Measurements from ENCODE around the gene HECW1.

DNA sequence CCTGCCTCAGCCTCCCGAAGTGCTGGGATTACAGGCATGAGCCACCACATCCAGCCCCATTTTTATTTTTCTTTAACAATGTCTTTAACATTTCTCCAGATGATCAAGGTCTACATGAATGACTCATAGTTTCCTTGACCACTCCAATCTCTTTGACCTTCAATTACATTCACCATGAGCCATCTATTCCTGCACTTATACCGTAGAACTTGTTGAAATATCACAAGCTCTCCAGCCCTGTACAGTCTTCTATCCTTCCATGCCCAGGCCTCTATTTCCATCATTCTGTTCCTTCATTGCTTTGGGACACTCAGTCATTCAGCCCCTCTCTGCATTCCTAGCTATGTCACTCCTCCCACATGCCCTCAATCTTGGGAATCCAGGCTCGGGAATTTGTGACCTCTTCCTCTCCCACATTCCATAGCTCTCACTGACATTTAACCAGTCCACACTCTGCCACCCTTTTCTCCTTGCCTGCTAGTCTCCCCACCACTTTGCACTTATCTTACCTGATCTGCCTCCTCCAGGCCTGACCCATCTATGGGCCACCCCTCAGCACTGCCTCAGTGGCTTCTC, 318.7 kb downstream of the HECW1 start:
- TF ChIP-seq, protein P1, sequence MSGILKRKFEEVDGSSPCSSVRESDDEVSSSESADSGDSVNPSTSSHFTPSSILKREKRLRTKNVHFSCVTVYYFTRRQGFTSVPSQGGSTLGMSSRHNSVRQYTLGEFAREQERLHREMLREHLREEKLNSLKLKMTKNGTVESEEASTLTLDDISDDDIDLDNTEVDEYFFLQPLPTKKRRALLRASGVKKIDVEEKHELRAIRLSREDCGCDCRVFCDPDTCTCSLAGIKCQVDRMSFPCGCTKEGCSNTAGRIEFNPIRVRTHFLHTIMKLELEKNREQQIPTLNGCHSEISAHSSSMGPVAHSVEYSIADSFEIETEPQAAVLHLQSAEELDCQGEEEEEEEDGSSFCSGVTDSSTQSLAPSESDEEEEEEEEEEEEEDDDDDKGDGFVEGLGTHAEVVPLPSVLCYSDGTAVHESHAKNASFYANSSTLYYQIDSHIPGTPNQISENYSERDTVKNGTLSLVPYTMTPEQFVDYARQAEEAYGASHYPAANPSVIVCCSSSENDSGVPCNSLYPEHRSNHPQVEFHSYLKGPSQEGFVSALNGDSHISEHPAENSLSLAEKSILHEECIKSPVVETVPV (CRISPR knock-in tag; IDR thresholded peaks at IDR 0.05), result no peak
- TF ChIP-seq ZFP30 (CRISPR knock-in tag; IDR thresholded peaks at IDR 0.05) (no peak), PPARA (CRISPR knock-in tag; IDR thresholded peaks at IDR 0.05; ENCODE audit: borderline replicate concordance) (no peak), ARNTL (CRISPR knock-in tag; IDR thresholded peaks at IDR 0.05; ENCODE audit: borderline replicate concordance, low read depth) (no peak), TCF4 (CRISPR knock-in tag; IDR thresholded peaks at IDR 0.05; ENCODE audit: borderline replicate concordance) (no peak), ESRRG (CRISPR knock-in tag; IDR thresholded peaks at IDR 0.05) (no peak), OSR1 (CRISPR knock-in tag; IDR thresholded peaks at IDR 0.05) (no peak), ZNF70 (CRISPR knock-in tag; IDR thresholded peaks at IDR 0.05) (no peak), ZNF565 (CRISPR knock-in tag; conservative IDR thresholded peaks at IDR 0.05; ENCODE audit: low read depth) (no peak), BACH2 (CRISPR knock-in tag; IDR thresholded peaks at IDR 0.05; ENCODE audit: borderline replicate concordance) (no peak), TOX (CRISPR knock-in tag; IDR thresholded peaks at IDR 0.05; ENCODE audit: borderline replicate concordance) (no peak), SNAI2 (CRISPR knock-in tag; IDR thresholded peaks at IDR 0.05) (no peak)
- TF ChIP-seq, protein P2, sequence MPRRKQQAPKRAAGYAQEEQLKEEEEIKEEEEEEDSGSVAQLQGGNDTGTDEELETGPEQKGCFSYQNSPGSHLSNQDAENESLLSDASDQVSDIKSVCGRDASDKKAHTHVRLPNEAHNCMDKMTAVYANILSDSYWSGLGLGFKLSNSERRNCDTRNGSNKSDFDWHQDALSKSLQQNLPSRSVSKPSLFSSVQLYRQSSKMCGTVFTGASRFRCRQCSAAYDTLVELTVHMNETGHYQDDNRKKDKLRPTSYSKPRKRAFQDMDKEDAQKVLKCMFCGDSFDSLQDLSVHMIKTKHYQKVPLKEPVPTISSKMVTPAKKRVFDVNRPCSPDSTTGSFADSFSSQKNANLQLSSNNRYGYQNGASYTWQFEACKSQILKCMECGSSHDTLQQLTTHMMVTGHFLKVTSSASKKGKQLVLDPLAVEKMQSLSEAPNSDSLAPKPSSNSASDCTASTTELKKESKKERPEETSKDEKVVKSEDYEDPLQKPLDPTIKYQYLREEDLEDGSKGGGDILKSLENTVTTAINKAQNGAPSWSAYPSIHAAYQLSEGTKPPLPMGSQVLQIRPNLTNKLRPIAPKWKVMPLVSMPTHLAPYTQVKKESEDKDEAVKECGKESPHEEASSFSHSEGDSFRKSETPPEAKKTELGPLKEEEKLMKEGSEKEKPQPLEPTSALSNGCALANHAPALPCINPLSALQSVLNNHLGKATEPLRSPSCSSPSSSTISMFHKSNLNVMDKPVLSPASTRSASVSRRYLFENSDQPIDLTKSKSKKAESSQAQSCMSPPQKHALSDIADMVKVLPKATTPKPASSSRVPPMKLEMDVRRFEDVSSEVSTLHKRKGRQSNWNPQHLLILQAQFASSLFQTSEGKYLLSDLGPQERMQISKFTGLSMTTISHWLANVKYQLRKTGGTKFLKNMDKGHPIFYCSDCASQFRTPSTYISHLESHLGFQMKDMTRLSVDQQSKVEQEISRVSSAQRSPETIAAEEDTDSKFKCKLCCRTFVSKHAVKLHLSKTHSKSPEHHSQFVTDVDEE (CRISPR knock-in tag; IDR thresholded peaks at IDR 0.05), result no peak
- TF ChIP-seq, protein P3, sequence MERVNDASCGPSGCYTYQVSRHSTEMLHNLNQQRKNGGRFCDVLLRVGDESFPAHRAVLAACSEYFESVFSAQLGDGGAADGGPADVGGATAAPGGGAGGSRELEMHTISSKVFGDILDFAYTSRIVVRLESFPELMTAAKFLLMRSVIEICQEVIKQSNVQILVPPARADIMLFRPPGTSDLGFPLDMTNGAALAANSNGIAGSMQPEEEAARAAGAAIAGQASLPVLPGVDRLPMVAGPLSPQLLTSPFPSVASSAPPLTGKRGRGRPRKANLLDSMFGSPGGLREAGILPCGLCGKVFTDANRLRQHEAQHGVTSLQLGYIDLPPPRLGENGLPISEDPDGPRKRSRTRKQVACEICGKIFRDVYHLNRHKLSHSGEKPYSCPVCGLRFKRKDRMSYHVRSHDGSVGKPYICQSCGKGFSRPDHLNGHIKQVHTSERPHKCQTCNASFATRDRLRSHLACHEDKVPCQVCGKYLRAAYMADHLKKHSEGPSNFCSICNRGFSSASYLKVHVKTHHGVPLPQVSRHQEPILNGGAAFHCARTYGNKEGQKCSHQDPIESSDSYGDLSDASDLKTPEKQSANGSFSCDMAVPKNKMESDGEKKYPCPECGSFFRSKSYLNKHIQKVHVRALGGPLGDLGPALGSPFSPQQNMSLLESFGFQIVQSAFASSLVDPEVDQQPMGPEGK (CRISPR knock-in tag; IDR thresholded peaks at IDR 0.05; ENCODE audit: borderline replicate concordance), result no peak

All from SK-N-SH treated with all-trans-retinoic acid at 6 μM for 48 hours (cell line).